ENCODE data around the gene SIGLEC12. TPM values are rescaled to one million over a fixed set of nuclear protein-coding genes. Genes with fewer than 3 reads are reported as not detected.

The SIGLEC12 gene
- total and polyA plus RNA-seq, 3 donors from 2014 or later, result 1.0 TPM; not detected in 2

DNA sequence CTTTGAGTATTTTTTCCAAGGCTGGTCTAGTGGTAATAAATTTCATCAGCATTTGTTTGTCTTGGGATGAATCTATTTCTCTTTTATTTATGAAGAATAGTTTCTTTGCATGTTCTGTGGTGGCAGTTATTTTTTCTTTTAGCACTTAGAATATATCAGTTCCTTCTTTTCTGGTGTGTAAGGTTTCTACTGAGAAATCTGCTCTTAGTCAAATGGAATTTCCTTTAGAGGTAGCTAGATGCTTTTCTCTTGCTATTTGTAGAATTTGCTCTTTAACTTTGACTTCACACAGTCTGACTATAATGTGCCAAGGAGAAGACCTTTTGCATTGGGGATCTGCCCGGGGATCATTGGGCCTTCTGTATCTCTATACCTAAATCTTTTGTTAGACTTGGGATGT, 33.9 kb upstream of the SIGLEC12 start:
- 83 to 86% methylated on average over 1 of the region's 1 CpG for WGBS, 2 donors
- intact Hi-C loops (cut with DNase I; ENCODE audit: low total_unique reads), result no loop called here
- H3K27ac ChIP-seq, result no peak overlapping the region
- DNase-seq, result no peak
- no peak overlapping the region for H3K4me3 ChIP-seq
- TF ChIP-seq POLR2A (IDR thresholded peaks at IDR 0.05) (no peak), CTCF (IDR thresholded peaks at IDR 0.05) (no peak)
- H3K9me3 ChIP-seq, result no peaks in the 10 kb centered on the region
- no peaks in the 10 kb centered on the region for H3K36me3 ChIP-seq (ENCODE audit: low read depth, missing control alignments)
- H3K27me3 ChIP-seq, result no peaks in the 10 kb centered on the region
- H3K4me1 ChIP-seq, result no peaks in the 10 kb centered on the region

DNA sequence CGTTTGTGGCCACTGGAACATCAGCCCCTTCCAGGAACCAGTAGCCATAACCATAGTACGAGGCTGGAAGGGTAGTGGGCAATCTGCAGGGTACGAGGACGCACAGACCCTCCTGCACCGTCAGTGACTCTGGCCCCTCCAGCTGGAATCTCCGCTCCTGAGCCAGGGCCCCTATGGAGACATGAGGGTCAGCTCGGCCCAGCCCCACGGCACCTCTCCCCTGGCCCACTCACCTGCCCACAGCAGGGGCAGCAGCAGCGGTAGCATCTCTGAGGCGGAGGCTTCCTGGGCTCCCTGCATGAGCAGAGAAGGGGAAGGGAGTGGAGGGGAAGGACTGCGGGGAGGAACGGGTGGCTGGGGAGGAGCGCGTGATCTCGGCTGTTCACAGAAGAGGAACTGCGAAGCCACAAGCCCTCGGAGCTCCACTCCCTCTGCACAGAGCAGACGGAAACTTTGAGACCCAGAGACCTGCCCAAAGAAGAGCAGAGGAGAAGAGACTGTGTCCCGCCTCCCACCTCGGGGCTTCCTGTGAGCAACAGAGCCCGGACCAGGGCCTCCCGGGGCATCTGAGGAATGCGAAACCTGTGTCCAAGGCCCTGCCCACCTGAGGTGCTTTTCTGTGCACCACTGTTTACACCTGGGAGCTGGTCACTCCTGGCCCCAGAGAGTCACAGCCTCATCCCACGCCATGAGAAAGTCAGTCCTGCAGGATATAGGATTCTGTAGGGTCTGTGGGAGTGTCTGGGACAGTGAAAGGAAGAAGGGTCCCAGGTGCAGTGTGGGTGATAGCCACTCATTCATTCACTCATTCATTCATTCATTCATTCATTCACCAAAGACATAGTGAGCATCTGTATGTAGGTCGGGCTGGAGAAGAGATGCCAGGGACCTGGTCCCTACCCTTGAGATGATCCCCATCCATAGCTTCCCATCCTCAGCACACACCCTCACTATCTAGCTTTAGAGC, 30.0 kb upstream of the SIGLEC12 start, which contains the start of gene SIGLEC6:
TSS of gene SIGLEC6 (minus strand) at position 322 of the 967 bp plus-strand sequence. CDS start at position 300, 22 bp downstream.
- TF ChIP-seq POLR2A (IDR thresholded peaks at IDR 0.05) (no peak), CTCF (IDR thresholded peaks at IDR 0.05) (no peak)
- DNase-seq, result peak; percentile 44
- Histone ChIP-seq H3K4me1 (no peaks in the 10 kb centered on the region), H3K36me3 (ENCODE audit: low read depth, missing control alignments) (no peaks in the 10 kb centered on the region), H3K27ac (no peak within 1 kb of the TSS), H3K9me3 (no peaks in the 10 kb centered on the region), H3K27me3 (no peaks in the 10 kb centered on the region), H3K4me3 (peak within 1 kb of the TSS in 1 of 2 donors; percentile 26)
- WGBS, 2 donors, result 15 to 26% methylated on average over 20 to 25 of the region's 25 CpGs
- intact Hi-C loops (cut with DNase I; ENCODE audit: low total_unique reads), result no loop called here

- intact Hi-C loops (cut with DNase I; ENCODE audit: low total_unique reads), result no loop called here
- no peak overlapping the region for H3K4me3 ChIP-seq
Observed at GRCh38 chr19:51530616-51531015, 29.0 kb upstream of the SIGLEC12 start.

GRCh38 chr19:51529301-51529700, 27.7 kb upstream of the SIGLEC12 start:
- TF ChIP-seq POLR2A (IDR thresholded peaks at IDR 0.05) (no peak), CTCF (IDR thresholded peaks at IDR 0.05) (no peak)
- no peaks in the 10 kb centered on the region for H3K27me3 ChIP-seq
- no peaks in the 10 kb centered on the region for H3K36me3 ChIP-seq (ENCODE audit: low read depth, missing control alignments)
- WGBS, 2 donors, result 82% methylated on average over 2 of the region's 2 CpGs; no CpG with 5 or more reads in 1 of the 2 donors
- no peak overlapping the region for H3K4me3 ChIP-seq
- intact Hi-C loops (cut with DNase I; ENCODE audit: low total_unique reads), result no loop called here
- no peak overlapping the region for H3K27ac ChIP-seq
- no peak for DNase-seq
- no peaks in the 10 kb centered on the region for H3K9me3 ChIP-seq
- no peaks in the 10 kb centered on the region for H3K4me1 ChIP-seq

More at GRCh38 chr19:51530616-51531015, 29.0 kb upstream of the SIGLEC12 start:
- no peak for DNase-seq
- Histone ChIP-seq H3K27ac (no peak overlapping the region), H3K36me3 (ENCODE audit: low read depth, missing control alignments) (no peaks in the 10 kb centered on the region), H3K27me3 (no peaks in the 10 kb centered on the region), H3K9me3 (no peaks in the 10 kb centered on the region), H3K4me1 (no peaks in the 10 kb centered on the region)
- 82 to 89% methylated on average over 7 to 8 of the region's 8 CpGs for WGBS, 2 donors
- TF ChIP-seq CTCF (IDR thresholded peaks at IDR 0.05), result no peak
- no peak for TF ChIP-seq POLR2A (IDR thresholded peaks at IDR 0.05)

Measured in testis (tissue), 3 donors.